Retinal pigment epithelial cell (primary cell): Measurements from ENCODE around the gene PSMB1.
A peak's percentile ranks its signal among the peaks of the same experiment; 100 is the strongest.
"Not testable (repeated sequence)": the region's sequence is repeated elsewhere in the genome, so short reads cannot be mapped to it uniquely, and the experiment has no call there.

Source experiments
- DNase-seq: peaks from one replicate; pipeline ENCODE4 v3.0.0-alpha.2; 2010; ENCODE audit warnings: low read depth
- H3K4me3 ChIP-seq: 2 replicates; pipeline ENCODE4 v1.5.1; 2011; ENCODE audit warnings: mild to moderate bottlenecking, low read length, control low read depth, moderate library complexity
- TF ChIP-seq, protein P1 (sequence below): conservative IDR thresholded peaks from 2 replicates; pipeline ENCODE4 v1.5.1; 2011; ENCODE audit warnings: low read depth, low read length, control low read depth, inconsistent platforms

The PSMB1 gene

DNA sequence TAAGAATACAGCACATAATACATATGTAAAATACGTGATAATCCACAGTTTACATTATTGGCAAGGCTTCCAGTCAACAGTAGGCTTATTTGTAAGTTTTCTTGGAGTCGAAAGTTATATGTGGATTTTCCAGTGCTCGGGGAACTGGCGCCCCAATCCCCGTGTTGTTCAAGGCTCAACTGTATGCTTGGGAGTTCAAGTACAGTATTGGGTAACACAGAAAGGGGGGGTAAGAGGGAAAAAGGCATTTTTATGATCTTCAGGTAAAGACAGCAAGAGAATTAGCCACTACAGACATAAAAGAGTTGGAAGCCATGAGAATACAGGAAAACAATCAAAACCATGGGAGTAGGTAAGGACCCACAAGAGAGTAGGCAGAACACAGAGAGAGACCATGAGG lies 16.4 kb downstream of the PSMB1 start:
- no peak for DNase-seq
- TF ChIP-seq, protein P1, sequence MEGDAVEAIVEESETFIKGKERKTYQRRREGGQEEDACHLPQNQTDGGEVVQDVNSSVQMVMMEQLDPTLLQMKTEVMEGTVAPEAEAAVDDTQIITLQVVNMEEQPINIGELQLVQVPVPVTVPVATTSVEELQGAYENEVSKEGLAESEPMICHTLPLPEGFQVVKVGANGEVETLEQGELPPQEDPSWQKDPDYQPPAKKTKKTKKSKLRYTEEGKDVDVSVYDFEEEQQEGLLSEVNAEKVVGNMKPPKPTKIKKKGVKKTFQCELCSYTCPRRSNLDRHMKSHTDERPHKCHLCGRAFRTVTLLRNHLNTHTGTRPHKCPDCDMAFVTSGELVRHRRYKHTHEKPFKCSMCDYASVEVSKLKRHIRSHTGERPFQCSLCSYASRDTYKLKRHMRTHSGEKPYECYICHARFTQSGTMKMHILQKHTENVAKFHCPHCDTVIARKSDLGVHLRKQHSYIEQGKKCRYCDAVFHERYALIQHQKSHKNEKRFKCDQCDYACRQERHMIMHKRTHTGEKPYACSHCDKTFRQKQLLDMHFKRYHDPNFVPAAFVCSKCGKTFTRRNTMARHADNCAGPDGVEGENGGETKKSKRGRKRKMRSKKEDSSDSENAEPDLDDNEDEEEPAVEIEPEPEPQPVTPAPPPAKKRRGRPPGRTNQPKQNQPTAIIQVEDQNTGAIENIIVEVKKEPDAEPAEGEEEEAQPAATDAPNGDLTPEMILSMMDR, result no peak
- no peak overlapping the region for H3K4me3 ChIP-seq

DNA sequence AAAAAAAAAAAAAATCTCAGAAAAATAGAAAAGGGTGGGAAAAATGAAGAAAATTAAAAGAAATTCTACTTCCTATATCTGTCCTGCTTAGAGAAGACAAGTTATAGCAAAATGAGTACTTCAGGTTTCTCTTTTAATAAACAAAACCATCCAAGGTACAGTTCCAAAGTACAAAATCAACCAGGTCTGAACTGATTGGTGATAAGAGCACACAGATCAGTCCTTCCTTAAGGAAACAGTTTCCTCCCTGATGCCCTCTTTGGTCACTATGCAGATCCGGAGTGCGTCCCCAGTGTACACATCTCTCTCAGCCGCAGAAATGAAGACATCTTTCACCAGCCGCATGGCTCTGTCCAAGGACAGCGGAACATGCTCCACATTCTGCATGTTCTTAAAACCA lies 18.1 kb downstream of the PSMB1 start:
- H3K4me3 ChIP-seq, result no peak overlapping the region
- TF ChIP-seq, protein P1, result no peak
- no peak for DNase-seq

DNA sequence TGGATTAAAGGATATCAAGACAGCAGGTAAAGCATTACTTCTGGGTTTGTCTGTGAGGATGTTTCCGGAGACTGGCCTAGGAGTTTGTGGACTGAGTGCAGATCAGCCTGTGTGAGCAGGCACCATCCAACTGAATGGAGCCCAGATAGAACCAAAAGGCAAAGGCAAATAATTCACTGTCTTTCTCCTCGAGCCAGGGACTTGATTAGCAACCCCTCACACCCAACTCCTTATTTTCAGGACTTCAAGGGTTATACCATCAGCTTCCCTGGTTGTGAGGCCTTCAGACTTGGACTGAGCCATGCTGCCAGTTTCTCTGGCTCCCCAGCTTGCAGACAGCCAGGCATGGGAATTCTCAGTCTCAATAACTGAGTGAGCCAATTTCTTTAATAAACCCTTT lies 19.3 kb downstream of the PSMB1 start:
- TF ChIP-seq, protein P1, result no peak
- no peak for DNase-seq
- H3K4me3 ChIP-seq, result no peak overlapping the region

DNA sequence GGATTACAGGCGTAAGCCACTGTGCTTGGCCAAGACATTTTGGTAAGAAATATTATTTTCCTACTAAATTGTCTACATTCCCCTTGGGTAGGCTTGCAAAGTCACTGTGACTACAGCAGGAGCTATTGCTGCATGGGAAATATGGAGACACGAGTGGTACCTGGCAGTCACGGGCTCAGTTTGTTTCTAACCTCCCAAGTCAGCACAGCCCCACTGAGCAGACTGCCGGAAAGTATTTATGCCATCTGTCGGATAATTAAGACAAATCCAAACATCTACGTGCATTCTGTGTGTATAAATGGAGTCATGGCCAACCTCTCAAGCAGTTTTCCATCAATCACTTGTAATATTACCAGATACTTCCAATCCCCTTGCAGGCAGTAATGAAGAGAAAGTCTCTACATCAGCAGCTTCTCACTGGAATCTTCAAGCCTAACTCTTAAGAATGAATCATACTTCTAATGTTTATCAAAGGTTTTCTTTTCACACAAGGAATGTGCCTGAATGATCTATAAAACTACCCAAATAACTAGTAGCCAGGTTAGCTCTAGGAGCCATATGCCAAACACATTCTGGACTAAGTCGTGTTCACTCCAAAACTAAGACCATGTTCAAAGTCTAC lies 20.1 kb downstream of the PSMB1 start:
- H3K4me3 ChIP-seq, result no peak overlapping the region
- no peak for DNase-seq
- TF ChIP-seq, protein P1, result no peak

DNA sequence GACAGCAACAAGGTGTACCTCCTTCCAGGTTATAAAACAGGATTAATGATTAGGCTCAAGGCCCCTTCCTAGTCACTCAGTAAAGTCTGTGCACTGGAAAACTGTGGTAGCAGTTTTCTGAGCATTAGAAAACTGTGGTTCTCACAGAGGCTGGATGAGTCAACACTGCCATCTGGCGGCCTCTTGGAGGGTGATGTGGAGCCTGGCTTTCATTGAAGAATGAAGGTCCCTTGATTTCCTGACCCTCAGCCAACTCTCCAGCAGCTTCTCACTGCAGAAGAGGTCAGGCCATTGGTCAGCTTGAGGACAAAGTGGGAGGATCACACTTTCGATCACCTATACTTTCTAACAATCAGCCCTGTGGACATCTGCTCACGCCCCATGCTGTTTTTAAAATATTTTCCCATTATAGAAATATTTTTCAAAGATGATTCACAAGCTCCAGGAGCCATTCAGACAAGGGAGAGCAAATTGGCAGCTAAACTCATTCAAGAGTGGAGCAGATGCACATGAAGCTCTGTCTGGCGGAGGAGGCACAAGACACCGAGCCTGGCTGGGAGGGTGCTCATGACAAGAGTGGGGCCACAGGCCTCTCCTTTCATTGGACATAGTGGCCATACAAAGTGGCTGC lies 23.2 kb downstream of the PSMB1 start:
- TF ChIP-seq, protein P1, result peak; percentile 97
- DNase-seq, result no peak

DNA sequence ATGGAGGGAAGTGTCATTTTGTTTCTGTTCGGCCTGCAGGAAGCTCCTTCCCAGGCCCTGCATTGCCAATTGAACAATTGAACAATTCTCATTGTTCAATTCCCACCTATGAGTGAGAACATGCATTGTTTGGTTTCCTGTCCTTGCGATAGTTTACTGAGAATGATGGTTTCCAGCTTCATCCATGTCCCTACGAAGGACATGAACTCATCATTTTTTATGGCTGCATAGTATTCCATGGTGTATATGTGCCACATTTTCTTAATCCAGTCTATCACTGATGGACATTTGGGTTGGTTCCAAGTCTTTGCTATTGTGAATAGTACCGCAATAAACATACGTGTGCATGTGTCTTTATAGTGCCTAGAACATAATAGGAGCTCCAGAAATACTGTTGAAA lies 25.1 kb downstream of the PSMB1 start:
- not testable (repeated sequence) for H3K4me3 ChIP-seq, DNase-seq

More for the DNA sequence above, 23.2 kb downstream of the PSMB1 start:
- H3K4me3 ChIP-seq, result no peak overlapping the region

DNA sequence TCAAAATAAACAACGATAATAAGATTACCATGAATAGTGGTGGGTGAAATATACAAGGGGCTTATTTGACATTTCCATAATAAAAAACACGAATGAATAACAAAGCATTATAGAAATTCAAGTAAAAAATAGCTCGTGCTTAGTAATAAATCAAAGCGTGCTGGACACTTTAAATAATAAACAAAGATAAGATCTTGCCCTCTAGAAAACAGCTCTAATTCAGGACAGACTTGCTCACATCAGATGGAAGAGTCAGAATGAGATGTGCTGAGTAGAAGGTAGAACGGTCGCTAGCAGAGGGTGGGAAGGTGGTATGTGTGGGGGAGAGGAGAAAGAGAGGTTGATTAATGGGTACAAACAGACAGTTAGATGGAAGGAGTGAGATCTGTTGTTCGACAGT lies 27.3 kb downstream of the PSMB1 start:
- no peak for DNase-seq
- H3K4me3 ChIP-seq, result no peak overlapping the region
- TF ChIP-seq, protein P1, result no peak
